HEK293T (cell line): Measurements from ENCODE around the gene SBNO1.

ENCODE experiments used
- CTCF ChIA-PET: fragments of 350-600 bp; formaldehyde crosslinking; extraction: SDS; loops from one replicate; lab custom pipeline; 2021; ENCODE audit warnings: antibody characterized with exemption, inconsistent platforms; lab: Yijun Ruan, JAX
- POLR2A ChIA-PET: fragments of 350-600 bp; formaldehyde crosslinking; extraction: SDS; loops from one replicate; lab custom pipeline; 2020; ENCODE audit warnings: antibody characterized with exemption, inconsistent platforms; lab: Yijun Ruan, JAX
- DNase-seq: peaks from one replicate; pipeline ENCODE4 v3.0.0; 2012; ENCODE audit warnings: mixed read lengths; ENCODE audit errors: extremely low spot score
- ARNT ChIP-seq: fragments of 450-650 bp; IDR thresholded peaks from 2 replicates; pipeline ENCODE4 v1.6.1; 2017; ENCODE audit warnings: mild to moderate bottlenecking
- BHLHE40 ChIP-seq: fragments of 450-650 bp; IDR thresholded peaks from 2 replicates; pipeline ENCODE4 v1.6.1; 2016; ENCODE audit warnings: mild to moderate bottlenecking, moderate library complexity, borderline replicate concordance
- CTBP1 ChIP-seq: fragments of 450-650 bp; IDR thresholded peaks from 2 replicates; pipeline ENCODE4 v1.6.1; 2016; ENCODE audit warnings: borderline replicate concordance
- ELF4 ChIP-seq: fragments of 450-650 bp; IDR thresholded peaks from 2 replicates; pipeline ENCODE4 v1.6.1; 2017; ENCODE audit warnings: antibody characterized with exemption
- FOXA1 ChIP-seq: fragments of 450-650 bp; IDR thresholded peaks from 2 replicates; pipeline ENCODE4 v1.6.1; 2016; ENCODE audit warnings: mild to moderate bottlenecking
- FOXK2 ChIP-seq: fragments of 450-650 bp; IDR thresholded peaks from 2 replicates; pipeline ENCODE4 v1.6.1; 2016; ENCODE audit warnings: mild to moderate bottlenecking
- FOXM1 ChIP-seq: fragments of 450-650 bp; IDR thresholded peaks from 2 replicates; pipeline ENCODE4 v1.6.1; 2017; ENCODE audit warnings: mild to moderate bottlenecking, borderline replicate concordance
- HDGF ChIP-seq: fragments of 450-650 bp; IDR thresholded peaks from 2 replicates; pipeline ENCODE4 v1.6.1; 2017; ENCODE audit warnings: antibody characterized with exemption, borderline replicate concordance
- L3MBTL2 ChIP-seq: fragments of 450-650 bp; conservative IDR thresholded peaks from 2 replicates; pipeline ENCODE4 v1.6.1; 2016; ENCODE audit warnings: mild to moderate bottlenecking
- LEF1 ChIP-seq: fragments of 450-650 bp; IDR thresholded peaks from 2 replicates; pipeline ENCODE4 v1.6.1; 2017; ENCODE audit warnings: mild to moderate bottlenecking, borderline replicate concordance
- NFRKB ChIP-seq: fragments of 450-650 bp; IDR thresholded peaks from 2 replicates; pipeline ENCODE4 v1.6.1; 2016; ENCODE audit warnings: mild to moderate bottlenecking, moderate library complexity
- PKNOX1 ChIP-seq: fragments of 450-650 bp; IDR thresholded peaks from 2 replicates; pipeline ENCODE4 v1.6.1; 2016
- SP1 ChIP-seq: fragments of 450-650 bp; IDR thresholded peaks from 2 replicates; pipeline ENCODE4 v1.6.1; 2017
- SUZ12 ChIP-seq: fragments of 450-650 bp; IDR thresholded peaks from 2 replicates; pipeline ENCODE4 v1.6.1; 2016; ENCODE audit warnings: mild to moderate bottlenecking
- TARDBP ChIP-seq: fragments of 450-650 bp; IDR thresholded peaks from 2 replicates; pipeline ENCODE4 v1.6.1; 2016
- ZNF384 ChIP-seq: fragments of 450-650 bp; IDR thresholded peaks from 2 replicates; pipeline ENCODE4 v1.6.1; 2016

SBNO1 gene

GRCh38 chr12:123269896-123270213, 94.8 kb downstream of the SBNO1 start:
- ChIA-PET POLR2A (interaction anchor here (2.1 kb wide), 1 partner anchor 37 kb away, joined by 8 read pairs; the partner anchor contains the start of genes MPHOSPH9 and MTRFR), CTCF (interaction anchor here (0.9 kb wide), 1 partner anchor 37 kb away, joined by 3 read pairs; the partner anchor contains the start of genes MPHOSPH9 and MTRFR)
- TF ChIP-seq PKNOX1 (no peak), ZNF384 (no peak), SUZ12 (no peak), CTBP1 (no peak), L3MBTL2 (no peak), ELF4 (no peak), NFRKB (no peak), FOXK2 (no peak), LEF1 (no peak), HDGF (no peak), BHLHE40 (no peak), TARDBP (no peak), FOXA1 (no peak), ARNT (no peak), FOXM1 (no peak)
- no peak for DNase-seq

GRCh38 chr12:123269395-123269892, 95.2 kb downstream of the SBNO1 start:
- no peak for DNase-seq
- no peak for TF ChIP-seq FOXA1
- ChIA-PET CTCF (interaction anchor here (0.9 kb wide), 1 partner anchor 36 kb away, joined by 3 read pairs; the partner anchor contains the start of genes MPHOSPH9 and MTRFR), POLR2A (interaction anchor here (2.1 kb wide), 1 partner anchor 36 kb away, joined by 8 read pairs; the partner anchor contains the start of genes MPHOSPH9 and MTRFR)

- ChIA-PET CTCF (no interaction called here), POLR2A (interaction anchor here (1.1 to 2.1 kb wide), 2 partner anchors 36 to 97 kb away, joined by 3 to 8 read pairs; partner anchors contain the start of genes MPHOSPH9 and MTRFR)
- DNase-seq = no peak
- no peak for TF ChIP-seq SP1
- TF ChIP-seq BHLHE40 = no peak
- no peak for TF ChIP-seq ARNT
- TF ChIP-seq FOXA1 = no peak
- TF ChIP-seq CTBP1 = no peak
- no peak for TF ChIP-seq NFRKB
- no peak for TF ChIP-seq LEF1
- TF ChIP-seq PKNOX1 = no peak
- no peak for TF ChIP-seq FOXK2
- TF ChIP-seq TARDBP = no peak
- TF ChIP-seq HDGF = no peak
- no peak for TF ChIP-seq FOXM1
- no peak for TF ChIP-seq L3MBTL2
- TF ChIP-seq ZNF384 = no peak
- no peak for TF ChIP-seq ELF4
- no peak for TF ChIP-seq SUZ12
These were observed 95.8 kb downstream of the SBNO1 start for GRCh38 chr12:123268850-123269249.

GRCh38 chr12:123267991-123268843, 96.4 kb downstream of the SBNO1 start:
- CTCF ChIA-PET = no interaction called here
- no peak for DNase-seq
- POLR2A ChIA-PET = interaction anchor here (0.6 to 2.1 kb wide), 5 partner anchors 10 to 97 kb away, joined by 3 to 8 read pairs (median 3); partner anchors contain the start of genes MPHOSPH9 and MTRFR
- TF ChIP-seq PKNOX1 (no peak), CTBP1 (no peak), LEF1 (no peak), BHLHE40 (no peak), ZNF384 (no peak), SUZ12 (no peak), FOXA1 (no peak), FOXM1 (no peak), TARDBP (no peak), SP1 (no peak), HDGF (no peak), L3MBTL2 (no peak), ARNT (no peak)

- DNase-seq = no peak
- ChIA-PET CTCF (no interaction called here), POLR2A (interaction anchor here (0.6 to 1.5 kb wide), 4 partner anchors 11 to 45 kb away, joined by 3 to 5 read pairs (median 3); partner anchors contain the start of genes MPHOSPH9 and MTRFR)
- no peak for TF ChIP-seq CTBP1
- TF ChIP-seq ARNT = no peak
- TF ChIP-seq HDGF = no peak
- TF ChIP-seq FOXK2 = no peak
These were observed 97.2 kb downstream of the SBNO1 start for GRCh38 chr12:123267335-123267920.

- no peak for TF ChIP-seq TARDBP
- no peak for TF ChIP-seq CTBP1
- no peak for TF ChIP-seq NFRKB
- TF ChIP-seq PKNOX1 = no peak
- TF ChIP-seq L3MBTL2 = no peak
- TF ChIP-seq FOXK2 = no peak
- no peak for TF ChIP-seq LEF1
- no peak for TF ChIP-seq BHLHE40
- TF ChIP-seq FOXA1 = no peak
- TF ChIP-seq SP1 = no peak
- TF ChIP-seq FOXM1 = no peak
- no peak for TF ChIP-seq ARNT
- TF ChIP-seq HDGF = no peak
- POLR2A ChIA-PET = interaction anchor here (1.5 kb wide), 1 partner anchor 34 kb away, joined by 5 read pairs; the partner anchor contains the start of gene MPHOSPH9
- DNase-seq = no peak
- CTCF ChIA-PET = no interaction called here
These were observed 97.9 kb downstream of the SBNO1 start for GRCh38 chr12:123266679-123267277.
